GM12873 (cell line): Measurements from ENCODE around the gene TIGD2.

ENCODE experiments used
- CTCF ChIP-seq: IDR thresholded peaks from 2 replicates; pipeline ENCODE4 v1.5.1; 2012; ENCODE audit warnings: low read depth, mild to moderate bottlenecking, moderate library complexity, low read length, control low read depth; ENCODE audit not compliant: insufficient read depth; ENCODE audit errors: missing control alignments

The TIGD2 gene

DNA sequence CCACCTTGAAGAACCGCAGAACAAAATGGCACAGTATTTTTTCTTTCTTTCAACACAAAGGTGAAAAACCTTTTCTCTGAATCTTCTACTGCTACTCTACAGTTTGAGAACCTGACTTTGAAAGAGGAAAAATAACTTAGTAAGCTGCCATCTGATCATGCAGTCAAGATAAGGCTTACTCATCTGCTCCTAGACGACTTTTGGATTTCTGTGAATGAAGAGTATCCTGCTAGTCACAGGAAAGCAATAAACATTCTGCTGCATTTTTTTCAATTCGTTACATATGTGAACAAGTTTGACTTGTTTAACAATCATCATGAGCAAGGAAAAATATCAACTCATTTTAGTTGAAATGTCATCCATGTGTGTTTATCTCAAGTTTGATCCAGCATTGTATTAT, 25.2 kb downstream of the TIGD2 start:
- no peak for TF ChIP-seq CTCF

- TF ChIP-seq CTCF, result no peak
Measured at GRCh38 chr4:89137231-89137630, 25.9 kb downstream of the TIGD2 start.

DNA sequence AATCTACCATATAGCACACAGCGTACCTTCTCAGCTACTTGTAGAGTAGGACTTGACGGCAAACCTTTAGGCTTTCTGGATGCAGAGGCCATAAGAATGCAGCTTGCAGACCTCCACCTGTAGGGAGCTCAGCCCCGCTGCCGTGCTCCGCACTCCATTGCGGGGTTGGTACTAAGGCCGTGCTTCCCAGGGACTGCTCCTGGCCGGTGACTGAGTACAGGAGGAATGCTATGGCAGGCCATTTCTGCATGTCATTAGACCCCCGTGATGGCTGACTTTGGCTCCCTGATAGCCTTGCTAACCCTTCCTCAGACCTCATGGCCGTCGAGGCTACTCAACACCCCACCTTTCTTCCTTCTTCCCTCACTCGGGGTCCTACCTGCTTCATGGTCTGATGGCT, 26.4 kb downstream of the TIGD2 start:
- TF ChIP-seq CTCF, result no peak

DNA sequence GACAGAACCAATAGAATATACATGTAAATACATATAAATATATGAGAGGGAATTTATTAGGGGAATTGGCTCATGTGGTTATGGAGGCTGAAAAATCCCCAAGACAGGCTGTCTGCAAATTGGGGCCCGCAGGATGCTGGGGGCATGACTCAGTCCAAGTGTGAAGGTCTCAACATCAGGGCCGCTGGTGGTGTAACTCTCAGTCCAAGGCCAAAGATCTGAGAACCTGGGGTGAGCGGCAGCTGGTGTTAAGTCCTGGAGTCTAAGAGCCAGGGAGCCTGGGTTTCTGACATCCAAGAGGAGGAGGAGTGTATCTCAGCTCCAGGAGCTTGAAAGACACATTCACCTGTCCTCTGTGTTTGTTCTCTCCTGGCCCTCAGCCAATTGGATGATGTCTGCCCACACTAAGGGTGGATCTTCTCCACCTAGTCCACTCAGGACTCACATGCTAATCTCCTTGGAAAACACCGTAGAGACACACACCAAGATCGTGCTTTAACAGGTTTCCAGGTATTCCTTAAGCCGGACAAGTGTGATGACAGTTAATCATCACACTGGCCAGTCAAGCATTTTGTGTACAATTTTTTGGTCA, 28.9 kb downstream of the TIGD2 start:
- TF ChIP-seq CTCF, result no peak

- no peak for TF ChIP-seq CTCF
Measured at GRCh38 chr4:89142691-89143669, 31.6 kb downstream of the TIGD2 start.

DNA sequence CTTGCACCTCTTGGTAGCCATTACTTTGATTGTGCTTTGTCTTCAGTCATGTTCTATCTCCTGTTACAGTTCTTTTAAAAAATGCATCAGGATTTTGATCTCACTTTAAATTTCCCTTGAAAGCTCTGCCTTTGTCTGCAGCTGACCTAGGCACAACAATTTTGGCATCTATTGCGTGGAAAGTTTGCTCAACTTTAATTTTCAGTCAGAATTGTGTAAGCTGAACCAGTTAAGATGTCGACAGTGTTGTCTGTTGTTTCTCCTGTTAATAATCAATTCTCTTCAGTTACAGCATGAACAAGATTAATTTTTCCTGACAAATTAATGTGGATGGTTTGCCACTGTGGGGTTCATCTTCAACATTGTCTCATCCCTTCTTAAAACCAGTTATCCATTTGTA, 34.9 kb downstream of the TIGD2 start:
- no peak for TF ChIP-seq CTCF

GRCh38 chr4:89152972-89153371, 41.6 kb downstream of the TIGD2 start:
- TF ChIP-seq CTCF, result no peak
